K562 (cell line): ENCODE data around the gene GLB1L3. TPM values are rescaled to one million over a fixed set of nuclear protein-coding genes. Genes with fewer than 3 reads are reported as not detected.

Experiments
- ATAC-seq: fragments of 200-7000 bp; cut with Tn5 transposase; 3 replicates; pipeline ENCODE4 v1.9.1; 2020; ENCODE audit warnings: moderate library complexity
- BruUV-seq: library from RNA; stranded (reverse); fragments of 400-500 nt; replicated peaks from 2 replicates; lab custom pipeline; 2021; lab: Mats Ljungman, UMichigan
- CTCF ChIA-PET: fragments of 300-600 bp; formaldehyde crosslinking; extraction: SDS; loops from one replicate; lab custom pipeline; 2021; ENCODE audit warnings: low intra/inter-chr PET ratio; lab: Yijun Ruan, JAX
- POLR2A ChIA-PET: fragments of 300-600, 350-650 bp; sonication (Branson Sonifier 250); formaldehyde crosslinking; extraction: SDS; loops from one replicate; lab custom pipeline; 2021; ENCODE audit warnings: antibody characterized with exemption, inconsistent platforms; lab: Yijun Ruan, JAX
- DNase-seq, 4 experiments: peaks; one replicate each; pipeline versions ENCODE4 v3.0.0 to v3.0.0-alpha.2; 2011 to 2018; ENCODE audit warnings: low spot score in 3 of 4, mixed read lengths in 3 of 4; ENCODE audit errors: extremely low read depth in 1 of 4
- FAIRE-seq: peaks from 2 replicates; lab custom pipeline; 2011; peaks lifted over from hg19 to GRCh38; lab: Jason Lieb, UNC
- H2AFZ ChIP-seq: 2 replicates; pipeline ENCODE4 v1.6.0; 2011; ENCODE audit warnings: low read depth, low read length, control low read depth, inconsistent platforms
- H3K27ac ChIP-seq: fragments of 200-600 bp; 3 replicates; pipeline ENCODE4 v1.8.0; 2011; ENCODE audit warnings: low read depth, mild to moderate bottlenecking, control low read depth, inconsistent platforms, low read length, moderate library complexity, mixed read lengths; ENCODE audit errors: extremely low read depth
- H3K27me3 ChIP-seq, 2 experiments: fragments of 300-600 bp in 1 of 2; 2 replicates in 1 of 2; 3 replicates in 1 of 2; pipeline versions ENCODE4 v1.6.0 to v1.8.0; 2011; ENCODE audit warnings: inconsistent platforms in 2 of 2, low read length in 2 of 2, mild to moderate bottlenecking in 1 of 2, mixed read lengths in 1 of 2, moderate library complexity in 1 of 2; ENCODE audit not compliant: control insufficient read depth in 2 of 2, insufficient read depth in 2 of 2
- H3K36me3 ChIP-seq: fragments of 300-600 bp; 3 replicates; pipeline ENCODE4 v1.8.0; 2011; ENCODE audit warnings: mild to moderate bottlenecking, low read length, inconsistent platforms; ENCODE audit not compliant: control insufficient read depth, insufficient read depth
- H3K4me1 ChIP-seq, 2 experiments: fragments of 200-600 bp in 1 of 2; replicated peaks in 1 of 2; 2 replicates in 1 of 2; 3 replicates in 1 of 2; pipeline versions ENCODE4 v1.5.1 to v1.8.0; 2011; ENCODE audit warnings: inconsistent platforms in 2 of 2, low read length in 2 of 2, mild to moderate bottlenecking in 1 of 2, mixed read lengths in 1 of 2, moderate library complexity in 1 of 2; ENCODE audit not compliant: control insufficient read depth in 2 of 2, insufficient read depth in 2 of 2
- H3K4me2 ChIP-seq: 2 replicates; pipeline ENCODE4 v1.6.1; 2011; ENCODE audit warnings: low read length, control low read depth, inconsistent platforms, mixed read lengths; ENCODE audit not compliant: insufficient read depth
- H3K4me3 ChIP-seq: fragments of 200-600 bp; sonication (generic), shearing (Covaris generic); 2 replicates; pipeline ENCODE4 v1.5.1; 2016; ENCODE audit warnings: control low read depth, inconsistent platforms
- H3K79me2 ChIP-seq: fragments of 200-600 bp; 3 replicates; pipeline ENCODE4 v1.8.0; 2011; ENCODE audit warnings: low read length, inconsistent platforms; ENCODE audit not compliant: control insufficient read depth, insufficient read depth
- H3K9ac ChIP-seq, 2 experiments: 2 replicates each; pipeline versions ENCODE4 v1.6.0 to v1.6.1; 2011; ENCODE audit warnings: low read depth in 2 of 2, low read length in 2 of 2, control low read depth in 1 of 2, inconsistent platforms in 1 of 2, mild to moderate bottlenecking in 1 of 2, mixed read lengths in 1 of 2; ENCODE audit not compliant: insufficient read depth in 1 of 2
- H3K9me1 ChIP-seq: one replicate; pipeline ENCODE4 v1.6.0; 2011; ENCODE audit warnings: inconsistent platforms, mild to moderate bottlenecking, low read length, moderate library complexity; ENCODE audit not compliant: control insufficient read depth, insufficient read depth
- H3K9me3 ChIP-seq: replicated peaks from 2 replicates; pipeline ENCODE4 v1.5.1; 2011; ENCODE audit warnings: low read depth, low read length, inconsistent platforms; ENCODE audit not compliant: control insufficient read depth, insufficient read depth
- H4K20me1 ChIP-seq: replicated peaks from 2 replicates; pipeline ENCODE4 v1.6.1; 2011; ENCODE audit warnings: low read length, inconsistent platforms, mixed read lengths; ENCODE audit not compliant: control insufficient read depth, insufficient read depth
- BRD4 ChIP-seq: fragments of 200-600 bp; sonication (generic); IDR thresholded peaks from 2 replicates; pipeline ENCODE4 v1.6.1; 2017; ENCODE audit warnings: inconsistent platforms
- CC2D1A ChIP-seq: fragments of 450-650 bp; IDR thresholded peaks from 2 replicates; pipeline ENCODE4 v1.6.1; 2017; ENCODE audit warnings: mild to moderate bottlenecking
- CHD4 ChIP-seq: fragments of 200-600 bp; sonication (generic); IDR thresholded peaks from 3 replicates; pipeline ENCODE4 v1.6.1; 2012; ENCODE audit warnings: low read depth, mild to moderate bottlenecking, mixed read lengths, low read length, inconsistent platforms; ENCODE audit not compliant: insufficient read depth, insufficient replicate concordance, poor library complexity, severe bottlenecking
- FIP1L1 ChIP-seq: fragments of 200-400 bp; formaldehyde crosslinking; IDR thresholded peaks from 2 replicates; pipeline ENCODE4 v1.6.1; 2018; ENCODE audit warnings: mild to moderate bottlenecking, low read depth, low read length; ENCODE audit not compliant: poor library complexity, severe bottlenecking
- GATAD2B ChIP-seq: fragments of 450-650 bp; IDR thresholded peaks from 2 replicates; pipeline ENCODE4 v1.6.1; 2017; ENCODE audit warnings: mild to moderate bottlenecking, borderline replicate concordance
- NFIX ChIP-seq: fragments of 250-450 bp; sonication (Bioruptor Pico); IDR thresholded peaks from 2 replicates; pipeline ENCODE4 v1.4.0; 2020; ENCODE audit warnings: low read depth, mild to moderate bottlenecking, moderate library complexity
- ZNF133 ChIP-seq: fragments of 250-450 bp; sonication (Bioruptor Pico); IDR thresholded peaks from 2 replicates; pipeline ENCODE4 v1.4.0; 2020; ENCODE audit warnings: mild to moderate bottlenecking
- ZNF197 ChIP-seq: fragments of 200-800 bp; sonication (Bioruptor generic); IDR thresholded peaks from 2 replicates; pipeline ENCODE4 v1.6.1; 2016; ENCODE audit warnings: low read depth, missing genetic modification characterization, missing compliant biosample characterization
- WGBS: fragments of 100-300 bp; shearing (Covaris generic); methylation state at CpG from one replicate; pipeline ENCODE4 v1.1.6; 2016; ENCODE audit warnings: low coverage, mixed read lengths; ENCODE audit not compliant: insufficient coverage; ENCODE audit errors: missing lambda C conversion rate; 5-methylcytosine and 5-hydroxymethylcytosine counted together
- in situ Hi-C: fragments of 300-500 bp; cut with MboI; formaldehyde crosslinking; loops from 4 replicates; pipeline ENCODE4 v1.15.0; 2018; ENCODE audit warnings: inconsistent platforms, mixed read lengths
- intact Hi-C: fragments of 100-400 bp; cut with micrococcal nuclease; formaldehyde crosslinking; loops from 2 replicates; pipeline ENCODE4 v1.14.2; 2022
- polyA plus RNA-seq, 8 experiments: library from polyadenylated mRNA; depleted of rRNA in 4 of 8; stranded (reverse) in 5 of 8; unstranded in 3 of 8; fragments of >200 nt; fragmentation: Nextera tagmentation in 2 of 8; fragmentation: Illumina TruSeq in 1 of 8; extraction: Ambion mirVana in 2 of 8; extraction: Trizol in 1 of 8; gene quantifications; 2 replicates each; pipeline versions ENCODE4 v1.2.1 to v1.2.3, GENCODE V29; 2011 to 2014; ENCODE audit warnings: inconsistent platforms in 1 of 8, missing spikeins in 1 of 8
- total RNA-seq, 7 experiments: library from RNA; depleted of rRNA in 6 of 7; stranded (reverse); fragments of >200 nt in 6 of 7; fragmentation: Illumina TruSeq in 2 of 7; extraction: Trizol in 2 of 7; gene quantifications; 2 replicates each; pipeline versions ENCODE4 v1.2.1 to v1.2.3, GENCODE V29; 2011 to 2021; ENCODE audit warnings: low replicate concordance in 1 of 7
- TF ChIP-seq, protein P1 (sequence below), 2 experiments: fragments of 450-650 bp; IDR thresholded peaks; 2 replicates each; pipeline ENCODE4 v1.6.1; 2016; ENCODE audit warnings: mild to moderate bottlenecking in 2 of 2, borderline replicate concordance in 1 of 2, low read depth in 1 of 2, moderate library complexity in 1 of 2
- TF ChIP-seq, protein P2 (sequence below): fragments of 250-450 bp; sonication (Bioruptor Pico); IDR thresholded peaks from 2 replicates; pipeline ENCODE4 v1.4.0; 2020; ENCODE audit warnings: mild to moderate bottlenecking, moderate library complexity

Gene GLB1L3
- total and polyA plus RNA-seq, 9 of the 15 experiments (the other 6 are each of a cell fraction or from before 2014, with no cell fraction given): 0.18 to 3.3 (median 0.49) TPM

DNA sequence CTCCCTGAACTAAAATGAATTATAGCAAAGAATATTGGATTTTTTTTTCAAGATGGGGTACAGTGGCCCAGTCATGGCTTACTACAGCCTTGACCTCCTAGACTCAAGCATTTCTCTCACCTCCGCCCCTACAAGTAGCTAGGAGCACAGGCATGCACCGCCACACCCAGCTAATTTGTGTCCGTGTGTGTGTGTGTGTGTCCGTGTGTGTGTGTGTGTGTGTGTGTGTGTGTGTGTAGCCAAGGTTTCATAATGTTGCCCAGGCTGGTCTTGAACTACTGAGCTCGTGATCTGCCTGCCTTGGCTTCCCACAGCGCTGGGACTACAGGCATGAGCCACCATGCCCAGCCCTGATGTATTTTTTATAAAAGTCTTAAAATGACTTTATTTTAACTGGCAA, 35.6 kb upstream of the GLB1L3 start:
- intact Hi-C loops: no loop called here
- no peak for FAIRE-seq
- no TSS peak for BruUV-seq
- Histone ChIP-seq H3K36me3 (peaks cover 78% of the 10 kb centered on the region; the same call in 2 of the 3 replicates), H3K4me3 (no peak overlapping the region)
- TF ChIP-seq NFIX: no peak
- no peak for TF ChIP-seq CHD4
- no peak for TF ChIP-seq ZNF133 (CRISPR knock-in tag)
- TF ChIP-seq ZNF197: no peak
- TF ChIP-seq, protein P1, sequence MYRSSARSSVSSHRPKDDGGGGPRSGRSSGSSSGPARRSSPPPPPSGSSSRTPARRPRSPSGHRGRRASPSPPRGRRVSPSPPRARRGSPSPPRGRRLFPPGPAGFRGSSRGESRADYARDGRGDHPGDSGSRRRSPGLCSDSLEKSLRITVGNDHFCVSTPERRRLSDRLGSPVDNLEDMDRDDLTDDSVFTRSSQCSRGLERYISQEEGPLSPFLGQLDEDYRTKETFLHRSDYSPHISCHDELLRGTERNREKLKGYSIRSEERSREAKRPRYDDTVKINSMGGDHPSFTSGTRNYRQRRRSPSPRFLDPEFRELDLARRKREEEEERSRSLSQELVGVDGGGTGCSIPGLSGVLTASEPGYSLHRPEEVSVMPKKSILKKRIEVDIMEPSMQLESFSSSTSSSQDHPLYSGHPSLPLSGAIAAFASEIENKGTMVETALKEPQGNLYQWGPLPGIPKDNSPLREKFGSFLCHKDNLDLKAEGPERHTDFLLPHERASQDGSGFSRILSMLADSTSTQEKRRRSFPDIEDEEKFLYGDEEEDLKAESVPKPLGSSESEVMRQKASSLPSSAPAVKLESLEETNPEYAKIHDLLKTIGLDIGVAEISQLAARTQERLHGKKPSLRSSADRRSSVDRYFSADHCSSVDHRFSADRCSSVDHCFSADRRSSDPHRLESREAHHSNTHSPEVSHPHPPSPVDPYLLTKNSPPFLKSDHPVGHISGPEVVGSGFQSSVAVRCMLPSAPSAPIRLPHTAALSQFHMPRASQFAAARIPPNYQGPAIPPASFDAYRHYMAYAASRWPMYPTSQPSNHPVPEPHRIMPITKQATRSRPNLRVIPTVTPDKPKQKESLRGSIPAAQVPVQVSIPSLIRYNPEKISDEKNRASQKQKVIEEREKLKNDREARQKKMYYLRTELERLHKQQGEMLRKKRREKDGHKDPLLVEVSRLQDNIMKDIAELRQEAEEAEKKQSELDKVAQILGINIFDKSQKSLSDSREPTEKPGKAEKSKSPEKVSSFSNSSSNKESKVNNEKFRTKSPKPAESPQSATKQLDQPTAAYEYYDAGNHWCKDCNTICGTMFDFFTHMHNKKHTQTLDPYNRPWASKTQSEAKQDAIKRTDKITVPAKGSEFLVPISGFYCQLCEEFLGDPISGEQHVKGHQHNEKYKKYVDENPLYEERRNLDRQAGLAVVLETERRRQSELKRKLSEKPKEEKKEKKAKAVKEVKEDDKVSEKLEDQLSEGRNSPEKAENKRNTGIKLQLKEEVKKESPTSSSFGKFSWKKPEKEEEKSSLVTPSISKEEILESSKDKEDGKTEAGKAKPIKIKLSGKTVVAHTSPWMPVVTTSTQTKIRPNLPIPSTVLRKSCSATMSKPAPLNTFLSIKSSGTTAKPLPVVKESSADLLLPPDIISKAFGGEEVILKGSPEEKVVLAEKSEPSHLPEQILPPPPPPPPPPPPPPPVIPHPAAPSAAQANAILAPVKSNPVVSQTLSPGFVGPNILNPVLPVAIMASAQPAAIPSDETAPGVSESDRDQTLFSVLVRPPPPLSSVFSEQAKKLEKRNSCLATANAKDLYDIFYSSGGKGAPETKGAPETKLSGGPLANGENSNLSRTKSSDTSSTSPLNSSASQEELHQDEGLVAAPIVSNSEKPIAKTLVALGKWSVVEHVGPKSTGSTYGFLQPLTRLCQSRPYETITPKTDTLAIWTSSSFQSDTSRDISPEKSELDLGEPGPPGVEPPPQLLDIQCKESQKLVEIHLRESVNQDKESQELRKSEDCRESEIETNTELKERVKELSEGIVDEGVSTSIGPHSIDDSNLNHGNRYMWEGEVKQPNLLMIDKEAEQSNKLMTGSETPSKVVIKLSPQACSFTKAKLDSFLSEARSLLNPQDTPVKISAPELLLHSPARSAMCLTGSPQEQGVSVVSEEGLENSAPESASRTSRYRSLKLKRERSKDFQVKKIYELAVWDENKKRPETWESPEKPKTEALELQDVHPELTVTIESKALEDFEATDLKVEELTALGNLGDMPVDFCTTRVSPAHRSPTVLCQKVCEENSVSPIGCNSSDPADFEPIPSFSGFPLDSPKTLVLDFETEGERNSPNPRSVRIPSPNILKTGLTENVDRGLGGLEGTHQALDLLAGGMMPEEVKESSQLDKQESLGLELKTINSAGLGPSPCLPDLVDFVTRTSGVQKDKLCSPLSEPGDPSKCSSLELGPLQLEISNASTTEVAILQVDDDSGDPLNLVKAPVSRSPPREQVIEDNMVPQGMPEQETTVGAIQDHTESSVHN (IDR thresholded peaks at IDR 0.05; ENCODE audit: borderline replicate concordance in 1 of 2, low read depth in 1 of 2): no peak
- no peak for TF ChIP-seq BRD4
- no peak for TF ChIP-seq CC2D1A
- TF ChIP-seq, protein P2, sequence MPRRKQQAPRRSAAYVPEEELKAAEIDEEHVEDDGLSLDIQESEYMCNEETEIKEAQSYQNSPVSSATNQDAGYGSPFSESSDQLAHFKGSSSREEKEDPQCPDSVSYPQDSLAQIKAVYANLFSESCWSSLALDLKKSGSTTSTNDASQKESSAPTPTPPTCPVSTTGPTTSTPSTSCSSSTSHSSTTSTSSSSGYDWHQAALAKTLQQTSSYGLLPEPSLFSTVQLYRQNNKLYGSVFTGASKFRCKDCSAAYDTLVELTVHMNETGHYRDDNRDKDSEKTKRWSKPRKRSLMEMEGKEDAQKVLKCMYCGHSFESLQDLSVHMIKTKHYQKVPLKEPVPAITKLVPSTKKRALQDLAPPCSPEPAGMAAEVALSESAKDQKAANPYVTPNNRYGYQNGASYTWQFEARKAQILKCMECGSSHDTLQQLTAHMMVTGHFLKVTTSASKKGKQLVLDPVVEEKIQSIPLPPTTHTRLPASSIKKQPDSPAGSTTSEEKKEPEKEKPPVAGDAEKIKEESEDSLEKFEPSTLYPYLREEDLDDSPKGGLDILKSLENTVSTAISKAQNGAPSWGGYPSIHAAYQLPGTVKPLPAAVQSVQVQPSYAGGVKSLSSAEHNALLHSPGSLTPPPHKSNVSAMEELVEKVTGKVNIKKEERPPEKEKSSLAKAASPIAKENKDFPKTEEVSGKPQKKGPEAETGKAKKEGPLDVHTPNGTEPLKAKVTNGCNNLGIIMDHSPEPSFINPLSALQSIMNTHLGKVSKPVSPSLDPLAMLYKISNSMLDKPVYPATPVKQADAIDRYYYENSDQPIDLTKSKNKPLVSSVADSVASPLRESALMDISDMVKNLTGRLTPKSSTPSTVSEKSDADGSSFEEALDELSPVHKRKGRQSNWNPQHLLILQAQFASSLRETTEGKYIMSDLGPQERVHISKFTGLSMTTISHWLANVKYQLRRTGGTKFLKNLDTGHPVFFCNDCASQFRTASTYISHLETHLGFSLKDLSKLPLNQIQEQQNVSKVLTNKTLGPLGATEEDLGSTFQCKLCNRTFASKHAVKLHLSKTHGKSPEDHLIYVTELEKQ (CRISPR knock-in tag): no peak
- no peak for TF ChIP-seq GATAD2B
- TF ChIP-seq FIP1L1: no peak
- TF ChIP-seq, all 486 proteins: peak for 0
- ChIA-PET POLR2A (no interaction called here), CTCF (no interaction called here)
- no peak overlapping the region for H2AFZ ChIP-seq
- H3K79me2 ChIP-seq: peaks cover 6% of the 10 kb centered on the region; the same call in 2 of the 3 replicates
- H3K9me3 ChIP-seq: no peaks in the 10 kb centered on the region
- H3K4me2 ChIP-seq: no peak overlapping the region
- ATAC-seq (no peak), DNase-seq (no peak)
- H3K27ac ChIP-seq: no peak overlapping the region
- no peak overlapping the region for H3K9ac ChIP-seq
- 68% methylated on average over 5 of the region's 6 CpGs for WGBS
- no peaks in the 10 kb centered on the region for H3K27me3 ChIP-seq
- in situ Hi-C loops: no loop called here
- H3K4me1 ChIP-seq: peaks cover 3 to 9% of the 10 kb centered on the region in 2 experiments; a peak in 3 of 5 replicates
- no peaks in the 10 kb centered on the region for H4K20me1 ChIP-seq
- no peaks in the 10 kb centered on the region for H3K9me1 ChIP-seq
